ENCODE measurements around the gene ARHGEF11. TPM values are rescaled to one million over a fixed set of nuclear protein-coding genes. Genes with fewer than 3 reads are reported as not detected.

Gene ARHGEF11
- total RNA-seq, 1 experiment from 2014 or later = 0.11 TPM

- Histone ChIP-seq H3K36me3 (ENCODE audit: insufficient read depth, low read length) (no peaks in the 10 kb centered on the region), H4K20me1 (ENCODE audit: insufficient read depth, low read depth, low read length) (no peaks in the 10 kb centered on the region), H2AFZ (ENCODE audit: low read length) (no peak overlapping the region), H3K4me2 (ENCODE audit: low read depth, low read length, poor library complexity, severe bottlenecking) (no peak overlapping the region), H3K9ac (ENCODE audit: low read length) (no peak overlapping the region), H3K4me3 (ENCODE audit: low read length) (no peak overlapping the region), H3K79me2 (ENCODE audit: low read length) (no peaks in the 10 kb centered on the region), H3K27me3 (ENCODE audit: low read length) (no peaks in the 10 kb centered on the region), H3K9me2 (replicated peaks; ENCODE audit: insufficient read depth, low read length) (no peaks in the 10 kb centered on the region), H3K27ac (ENCODE audit: low read length) (no peak overlapping the region), H3K9me3 (ENCODE audit: low read length) (no peaks in the 10 kb centered on the region), H3K4me1 (ENCODE audit: low read length) (no peaks in the 10 kb centered on the region)
- DNase-seq = no peak
Measured at GRCh38 chr1:157043685-157044084, 1.9 kb downstream of the ARHGEF11 start.

- Histone ChIP-seq H3K9me3 (ENCODE audit: low read length) (no peaks in the 10 kb centered on the region), H3K9ac (ENCODE audit: low read length) (no peak overlapping the region), H3K27me3 (ENCODE audit: low read length) (no peaks in the 10 kb centered on the region), H3K4me3 (ENCODE audit: low read length) (no peak overlapping the region), H3K36me3 (ENCODE audit: insufficient read depth, low read length) (no peaks in the 10 kb centered on the region), H3K9me2 (replicated peaks; ENCODE audit: insufficient read depth, low read length) (no peaks in the 10 kb centered on the region), H3K4me2 (ENCODE audit: low read depth, low read length, poor library complexity, severe bottlenecking) (no peak overlapping the region), H3K27ac (ENCODE audit: low read length) (no peak overlapping the region), H2AFZ (ENCODE audit: low read length) (no peak overlapping the region), H3K79me2 (ENCODE audit: low read length) (no peaks in the 10 kb centered on the region), H3K4me1 (ENCODE audit: low read length) (no peaks in the 10 kb centered on the region), H4K20me1 (ENCODE audit: insufficient read depth, low read depth, low read length) (no peaks in the 10 kb centered on the region)
- DNase-seq = no peak
Measured at GRCh38 chr1:157042846-157043245, 2.7 kb downstream of the ARHGEF11 start.

- no peak for DNase-seq
- no peaks in the 10 kb centered on the region for H3K79me2 ChIP-seq (ENCODE audit: low read length)
Measured at GRCh38 chr1:157040802-157041201, 4.7 kb downstream of the ARHGEF11 start.

GRCh38 chr1:157035121-157035520 is 10.4 kb downstream of the ARHGEF11 start:
- Histone ChIP-seq H2AFZ (ENCODE audit: low read length) (no peak overlapping the region), H3K79me2 (ENCODE audit: low read length) (no peaks in the 10 kb centered on the region), H3K4me2 (ENCODE audit: low read depth, low read length, poor library complexity, severe bottlenecking) (no peak overlapping the region), H3K4me1 (ENCODE audit: low read length) (no peaks in the 10 kb centered on the region), H3K9me2 (replicated peaks; ENCODE audit: insufficient read depth, low read length) (no peaks in the 10 kb centered on the region), H3K27me3 (ENCODE audit: low read length) (no peaks in the 10 kb centered on the region), H3K27ac (ENCODE audit: low read length) (no peak overlapping the region), H4K20me1 (ENCODE audit: insufficient read depth, low read depth, low read length) (no peaks in the 10 kb centered on the region), H3K36me3 (ENCODE audit: insufficient read depth, low read length) (no peaks in the 10 kb centered on the region), H3K4me3 (ENCODE audit: low read length) (no peak overlapping the region), H3K9me3 (ENCODE audit: low read length) (no peaks in the 10 kb centered on the region), H3K9ac (ENCODE audit: low read length) (no peak overlapping the region)
- DNase-seq = no peak

More at GRCh38 chr1:157040802-157041201, 4.7 kb downstream of the ARHGEF11 start:
- Histone ChIP-seq H3K4me2 (ENCODE audit: low read depth, low read length, poor library complexity, severe bottlenecking) (no peak overlapping the region), H3K36me3 (ENCODE audit: insufficient read depth, low read length) (no peaks in the 10 kb centered on the region), H3K9me3 (ENCODE audit: low read length) (no peaks in the 10 kb centered on the region), H3K9me2 (replicated peaks; ENCODE audit: insufficient read depth, low read length) (no peaks in the 10 kb centered on the region), H3K4me1 (ENCODE audit: low read length) (no peaks in the 10 kb centered on the region), H3K4me3 (ENCODE audit: low read length) (no peak overlapping the region), H3K27me3 (ENCODE audit: low read length) (no peaks in the 10 kb centered on the region), H3K9ac (ENCODE audit: low read length) (no peak overlapping the region), H4K20me1 (ENCODE audit: insufficient read depth, low read depth, low read length) (no peaks in the 10 kb centered on the region), H3K27ac (ENCODE audit: low read length) (no peak overlapping the region), H2AFZ (ENCODE audit: low read length) (no peak overlapping the region)

- no peaks in the 10 kb centered on the region for H3K36me3 ChIP-seq (ENCODE audit: insufficient read depth, low read length)
- H3K9ac ChIP-seq (ENCODE audit: low read length) = no peak overlapping the region
- H3K27ac ChIP-seq (ENCODE audit: low read length) = no peak overlapping the region
- H3K79me2 ChIP-seq (ENCODE audit: low read length) = no peaks in the 10 kb centered on the region
- no peaks in the 10 kb centered on the region for H3K4me1 ChIP-seq (ENCODE audit: low read length)
- H2AFZ ChIP-seq (ENCODE audit: low read length) = no peak overlapping the region
- H3K9me3 ChIP-seq (ENCODE audit: low read length) = no peaks in the 10 kb centered on the region
- H4K20me1 ChIP-seq (ENCODE audit: insufficient read depth, low read depth, low read length) = no peaks in the 10 kb centered on the region
- no peak overlapping the region for H3K4me3 ChIP-seq (ENCODE audit: low read length)
- no peaks in the 10 kb centered on the region for H3K9me2 ChIP-seq (replicated peaks; ENCODE audit: insufficient read depth, low read length)
- no peaks in the 10 kb centered on the region for H3K27me3 ChIP-seq (ENCODE audit: low read length)
- DNase-seq = no peak
- H3K4me2 ChIP-seq (ENCODE audit: low read depth, low read length, poor library complexity, severe bottlenecking) = no peak overlapping the region
Measured at GRCh38 chr1:157034137-157034800, 11.3 kb downstream of the ARHGEF11 start.

- Histone ChIP-seq H3K27ac (ENCODE audit: low read length) (no peak overlapping the region), H3K9me2 (replicated peaks; ENCODE audit: insufficient read depth, low read length) (no peaks in the 10 kb centered on the region), H3K27me3 (ENCODE audit: low read length) (no peaks in the 10 kb centered on the region), H2AFZ (ENCODE audit: low read length) (no peak overlapping the region), H3K36me3 (ENCODE audit: insufficient read depth, low read length) (no peaks in the 10 kb centered on the region), H3K79me2 (ENCODE audit: low read length) (no peaks in the 10 kb centered on the region), H3K9ac (ENCODE audit: low read length) (no peak overlapping the region), H3K9me3 (ENCODE audit: low read length) (no peaks in the 10 kb centered on the region), H4K20me1 (ENCODE audit: insufficient read depth, low read depth, low read length) (no peaks in the 10 kb centered on the region), H3K4me1 (ENCODE audit: low read length) (no peaks in the 10 kb centered on the region), H3K4me2 (ENCODE audit: low read depth, low read length, poor library complexity, severe bottlenecking) (no peak overlapping the region), H3K4me3 (ENCODE audit: low read length) (no peak overlapping the region)
- no peak for DNase-seq
Measured at GRCh38 chr1:157033357-157033876, 12.1 kb downstream of the ARHGEF11 start.

- H3K27me3 ChIP-seq (ENCODE audit: low read length) = no peaks in the 10 kb centered on the region
- no peak overlapping the region for H3K4me2 ChIP-seq (ENCODE audit: low read depth, low read length, poor library complexity, severe bottlenecking)
- no peaks in the 10 kb centered on the region for H4K20me1 ChIP-seq (ENCODE audit: insufficient read depth, low read depth, low read length)
- H3K79me2 ChIP-seq (ENCODE audit: low read length) = no peaks in the 10 kb centered on the region
- H3K9me2 ChIP-seq (replicated peaks; ENCODE audit: insufficient read depth, low read length) = no peaks in the 10 kb centered on the region
- H2AFZ ChIP-seq (ENCODE audit: low read length) = no peak overlapping the region
- no peak overlapping the region for H3K27ac ChIP-seq (ENCODE audit: low read length)
- H3K9ac ChIP-seq (ENCODE audit: low read length) = no peak overlapping the region
- no peaks in the 10 kb centered on the region for H3K36me3 ChIP-seq (ENCODE audit: insufficient read depth, low read length)
- no peak overlapping the region for H3K4me3 ChIP-seq (ENCODE audit: low read length)
- DNase-seq = no peak
- H3K4me1 ChIP-seq (ENCODE audit: low read length) = no peaks in the 10 kb centered on the region
- H3K9me3 ChIP-seq (ENCODE audit: low read length) = no peaks in the 10 kb centered on the region
Measured at GRCh38 chr1:157032303-157032702, 13.2 kb downstream of the ARHGEF11 start.

- Histone ChIP-seq H3K79me2 (ENCODE audit: low read length) (no peaks in the 10 kb centered on the region), H4K20me1 (ENCODE audit: insufficient read depth, low read depth, low read length) (no peaks in the 10 kb centered on the region), H3K9me3 (ENCODE audit: low read length) (no peaks in the 10 kb centered on the region), H3K4me2 (ENCODE audit: low read depth, low read length, poor library complexity, severe bottlenecking) (no peak overlapping the region), H3K4me1 (ENCODE audit: low read length) (no peaks in the 10 kb centered on the region), H3K9ac (ENCODE audit: low read length) (no peak overlapping the region), H3K9me2 (replicated peaks; ENCODE audit: insufficient read depth, low read length) (no peaks in the 10 kb centered on the region), H2AFZ (ENCODE audit: low read length) (no peak overlapping the region), H3K36me3 (ENCODE audit: insufficient read depth, low read length) (no peaks in the 10 kb centered on the region), H3K4me3 (ENCODE audit: low read length) (no peak overlapping the region), H3K27me3 (ENCODE audit: low read length) (no peaks in the 10 kb centered on the region), H3K27ac (ENCODE audit: low read length) (no peak overlapping the region)
- DNase-seq = no peak
Measured at GRCh38 chr1:157030728-157031127, 14.8 kb downstream of the ARHGEF11 start.

Data from Karpas-422 (cell line).